Subcutaneous abdominal adipose tissue (tissue), 5 donors: ENCODE measurements around the gene ZNF385C.

Experiments used
- H3K27ac ChIP-seq: one replicate; pipeline ENCODE4 v1.7.0; 2013; ENCODE audit warnings: low read depth, mild to moderate bottlenecking, inconsistent platforms, low read length, moderate library complexity
- H3K27me3 ChIP-seq, 5 donors: one replicate each; pipeline ENCODE4 v1.7.0; 2013; ENCODE audit warnings: low read length in 5 of 5, inconsistent platforms in 1 of 5; ENCODE audit not compliant: control insufficient read depth in 5 of 5, insufficient read depth in 4 of 5
- H3K36me3 ChIP-seq, 5 donors: one replicate each; pipeline ENCODE4 v1.7.0; 2013; ENCODE audit warnings: low read length in 5 of 5; ENCODE audit not compliant: control insufficient read depth in 5 of 5, insufficient read depth in 5 of 5
- H3K4me1 ChIP-seq, 5 donors: one replicate each; pipeline ENCODE4 v1.7.0; 2013; ENCODE audit warnings: low read length in 5 of 5, mild to moderate bottlenecking in 3 of 5, moderate library complexity in 1 of 5; ENCODE audit not compliant: control insufficient read depth in 5 of 5, insufficient read depth in 5 of 5
- H3K4me3 ChIP-seq, 5 donors: one replicate each; pipeline ENCODE4 v1.7.0; 2013; ENCODE audit warnings: low read length in 5 of 5, low read depth in 1 of 5
- H3K9ac ChIP-seq, 5 donors: one replicate each; pipeline ENCODE4 v1.7.0; 2013; ENCODE audit warnings: low read length in 5 of 5, mild to moderate bottlenecking in 4 of 5, moderate library complexity in 3 of 5
- H3K9me3 ChIP-seq, 5 donors: one replicate each; pipeline ENCODE4 v1.7.0; 2013; ENCODE audit warnings: low read length in 5 of 5; ENCODE audit not compliant: control insufficient read depth in 5 of 5
- donor health status: healthy.
- donor health status: healthy.
- donor health status: healthy.
- donor health status: healthy.
- donor health status: healthy.

The ZNF385C gene

GRCh38 chr17:42135664-42136653 lies 37.7 kb upstream of the ZNF385C start:
- Histone ChIP-seq H3K9ac (peak overlapping the region; percentile 34 to 68 (median 63)), H3K4me3 (peak overlapping the region; percentile 28 to 63 (median 59)), H3K4me1 (peaks cover 41 to 88% (median 71%) of the 10 kb centered on the region in 5 donors), H3K9me3 (no peaks in the 10 kb centered on the region), H3K36me3 (peaks cover 0 to 12% (median under 1%) of the 10 kb centered on the region in 5 donors), H3K27ac (peak overlapping the region; percentile 92), H3K27me3 (no peaks in the 10 kb centered on the region)

- peak overlapping the region in 3 of 5 donors; percentile 33 to 60 (median 58) for H3K4me3 ChIP-seq
- no peaks in the 10 kb centered on the region for H3K27me3 ChIP-seq
- H3K27ac ChIP-seq = peak overlapping the region; percentile 92
- H3K9ac ChIP-seq = peak overlapping the region in 2 of 5 donors; percentile 9 to 32
- peaks cover 41 to 93% (median 78%) of the 10 kb centered on the region in 5 donors for H3K4me1 ChIP-seq
- H3K36me3 ChIP-seq = peaks cover 0 to 18% (median 4%) of the 10 kb centered on the region in 5 donors
- H3K9me3 ChIP-seq = no peaks in the 10 kb centered on the region
Observed at GRCh38 chr17:42135151-42135550, 36.9 kb upstream of the ZNF385C start.

- H3K36me3 ChIP-seq = peaks cover 0 to 29% (median 20%) of the 10 kb centered on the region in 5 donors
- peaks cover 48 to 93% (median 78%) of the 10 kb centered on the region in 5 donors for H3K4me1 ChIP-seq
- no peaks in the 10 kb centered on the region for H3K9me3 ChIP-seq
- peak overlapping the region; percentile 92 for H3K27ac ChIP-seq
- H3K27me3 ChIP-seq = no peaks in the 10 kb centered on the region
- H3K4me3 ChIP-seq = no peak overlapping the region
- H3K9ac ChIP-seq = peak overlapping the region in 3 of 5 donors; percentile 29 to 44 (median 31)
Observed at GRCh38 chr17:42133461-42134041, 35.3 kb upstream of the ZNF385C start.

GRCh38 chr17:42132941-42133340 lies 34.7 kb upstream of the ZNF385C start:
- H3K4me3 ChIP-seq = peak overlapping the region in 2 of 5 donors; percentile 1 to 35
- peak overlapping the region in 2 of 5 donors; percentile 1 to 54 for H3K9ac ChIP-seq
- no peaks in the 10 kb centered on the region for H3K9me3 ChIP-seq
- peak overlapping the region; percentile 92 for H3K27ac ChIP-seq
- H3K36me3 ChIP-seq = peaks cover 0 to 35% (median 26%) of the 10 kb centered on the region in 5 donors
- peaks cover 43 to 91% (median 73%) of the 10 kb centered on the region in 5 donors for H3K4me1 ChIP-seq
- H3K27me3 ChIP-seq = no peaks in the 10 kb centered on the region

- Histone ChIP-seq H3K27me3 (no peaks in the 10 kb centered on the region), H3K9me3 (no peaks in the 10 kb centered on the region), H3K4me3 (peak overlapping the region in 2 of 5 donors; percentile 1 to 35), H3K4me1 (peaks cover 43 to 89% (median 72%) of the 10 kb centered on the region in 5 donors), H3K36me3 (peaks cover 3 to 45% (median 34%) of the 10 kb centered on the region in 5 donors), H3K9ac (peak overlapping the region in 2 of 5 donors; percentile 9 to 54), H3K27ac (peak overlapping the region; percentile 92)
Observed at GRCh38 chr17:42131981-42132432, 33.7 kb upstream of the ZNF385C start.

GRCh38 chr17:42131232-42131631 lies 33.0 kb upstream of the ZNF385C start:
- Histone ChIP-seq H3K9ac (peak overlapping the region in 3 of 5 donors; percentile 47 to 58 (median 54)), H3K4me1 (peaks cover 40 to 82% (median 66%) of the 10 kb centered on the region in 5 donors), H3K27me3 (no peaks in the 10 kb centered on the region), H3K36me3 (peaks cover 5 to 52% (median 42%) of the 10 kb centered on the region in 5 donors), H3K4me3 (peak overlapping the region in 1 of 5 donors; percentile 29), H3K27ac (peak overlapping the region; percentile 91), H3K9me3 (no peaks in the 10 kb centered on the region)

GRCh38 chr17:42130310-42130936 lies 32.1 kb upstream of the ZNF385C start:
- Histone ChIP-seq H3K9me3 (no peaks in the 10 kb centered on the region), H3K27ac (peak overlapping the region; percentile 91), H3K27me3 (no peaks in the 10 kb centered on the region), H3K9ac (peak overlapping the region in 1 of 5 donors; percentile 44), H3K4me3 (no peak overlapping the region), H3K36me3 (peaks cover 5 to 61% (median 50%) of the 10 kb centered on the region in 5 donors), H3K4me1 (peaks cover 34 to 74% (median 58%) of the 10 kb centered on the region in 5 donors)

- peaks cover 33 to 62% (median 48%) of the 10 kb centered on the region in 5 donors for H3K4me1 ChIP-seq
- H3K27me3 ChIP-seq = no peaks in the 10 kb centered on the region
- H3K9me3 ChIP-seq = no peaks in the 10 kb centered on the region
- H3K4me3 ChIP-seq = peak overlapping the region in 1 of 5 donors; percentile 1
- H3K9ac ChIP-seq = peak overlapping the region in 1 of 5 donors; percentile 44
- peak overlapping the region; percentile 91 for H3K27ac ChIP-seq
- H3K36me3 ChIP-seq = peaks cover 5 to 72% (median 60%) of the 10 kb centered on the region in 5 donors
Observed at GRCh38 chr17:42129109-42129837, 31.0 kb upstream of the ZNF385C start.

- Histone ChIP-seq H3K27ac (no peak overlapping the region), H3K27me3 (no peaks in the 10 kb centered on the region), H3K4me1 (peaks cover 21 to 47% (median 39%) of the 10 kb centered on the region in 5 donors), H3K36me3 (peaks cover 5 to 68% (median 56%) of the 10 kb centered on the region in 5 donors), H3K4me3 (no peak overlapping the region), H3K9me3 (no peaks in the 10 kb centered on the region), H3K9ac (no peak overlapping the region)
Observed at GRCh38 chr17:42127414-42127813, 29.1 kb upstream of the ZNF385C start.
